ENCODE measurements around the gene KRTAP5-8.
"Not testable (repeated sequence)": the region's sequence is repeated elsewhere in the genome, so short reads cannot be mapped to it uniquely, and the experiment has no call there.

Gene KRTAP5-8

GRCh38 chr11:71518506-71519471 is 19.0 kb upstream of the KRTAP5-8 start:
- DNase-seq = no peak

- DNase-seq = no peak
Measured at GRCh38 chr11:71519546-71519945, 18.3 kb upstream of the KRTAP5-8 start.

DNA sequence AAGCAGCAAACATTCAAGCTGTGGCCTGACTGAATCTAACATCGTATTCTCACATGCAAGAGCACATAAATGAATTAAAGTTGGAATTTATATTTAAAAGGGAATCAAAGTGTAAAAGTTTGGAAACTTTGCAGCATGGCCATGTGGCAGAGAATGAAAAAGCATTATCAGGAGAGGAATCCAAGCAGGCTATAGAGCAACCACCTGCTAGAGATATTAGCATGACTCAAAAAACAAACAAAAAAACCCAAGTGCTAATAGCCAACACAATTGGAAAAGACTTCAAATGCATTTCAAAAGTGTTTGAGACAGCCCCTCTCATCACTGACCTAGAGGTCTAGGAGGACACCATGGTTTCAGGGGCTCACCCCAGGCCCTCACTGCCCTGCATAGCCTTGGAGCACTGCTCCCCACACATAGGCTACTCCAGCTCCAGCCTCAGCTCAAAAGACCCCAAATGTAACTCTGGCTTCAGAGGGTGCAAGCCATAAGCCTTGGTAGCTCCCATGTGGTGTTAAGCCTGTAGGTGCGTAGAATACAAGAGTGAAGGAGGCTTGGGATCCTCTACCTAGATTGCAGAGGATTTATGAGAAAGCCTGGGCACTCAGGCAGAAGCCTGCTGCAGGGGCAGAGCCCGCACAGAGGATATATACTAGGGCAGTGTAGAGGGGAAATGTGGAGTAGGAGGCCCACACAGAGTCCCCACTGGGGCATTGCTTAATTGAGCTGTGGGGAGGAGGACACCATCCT is 12.5 kb upstream of the KRTAP5-8 start:
- no peak for DNase-seq

GRCh38 chr11:71525938-71526495 is 11.8 kb upstream of the KRTAP5-8 start:
- DNase-seq = no peak

DNA sequence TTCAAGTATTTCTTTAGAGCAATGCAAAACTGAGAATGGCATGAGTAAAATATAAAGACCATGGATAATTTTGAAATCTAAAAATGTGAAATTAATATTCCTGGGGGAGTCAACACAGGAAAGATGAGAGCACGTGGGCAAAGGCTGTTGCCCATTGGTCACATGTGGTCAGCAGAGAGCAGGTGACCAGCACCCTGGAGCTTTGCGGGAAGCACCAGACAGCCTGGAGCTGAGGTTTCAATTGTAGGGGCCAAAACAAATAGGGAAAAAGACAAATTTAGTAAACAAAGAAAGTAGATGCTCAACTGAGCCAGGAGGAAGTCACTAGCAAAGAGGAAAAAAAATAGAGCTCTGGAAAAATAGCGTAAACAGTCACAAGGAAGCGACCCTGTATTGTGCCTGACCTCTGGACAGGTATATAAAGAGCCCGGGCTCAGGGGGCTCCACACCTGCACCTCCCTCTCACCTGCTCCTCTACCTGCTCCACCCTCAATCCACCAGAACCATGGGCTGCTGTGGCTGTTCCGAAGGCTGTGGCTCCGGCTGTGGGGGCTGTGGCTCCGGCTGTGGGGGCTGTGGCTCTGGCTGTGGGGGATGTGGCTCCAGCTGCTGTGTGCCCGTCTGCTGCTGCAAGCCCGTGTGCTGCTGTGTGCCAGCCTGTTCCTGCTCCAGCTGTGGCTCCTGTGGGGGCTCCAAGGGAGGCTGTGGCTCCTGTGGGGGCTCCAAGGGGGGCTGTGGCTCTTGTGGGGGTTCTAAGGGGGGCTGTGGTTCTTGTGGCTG is 10.8 kb upstream of the KRTAP5-8 start, which contains the start of gene KRTAP5-7:
Gene KRTAP5-7, plus strand, starts transcription at position 472 of the 780 bp plus-strand sequence. Its CDS starts 34 bp downstream, at position 506.
- DNase-seq = not testable (repeated sequence)

- no peak for DNase-seq
Measured at GRCh38 chr11:71527576-71528210, 10.1 kb upstream of the KRTAP5-8 start.

DNA sequence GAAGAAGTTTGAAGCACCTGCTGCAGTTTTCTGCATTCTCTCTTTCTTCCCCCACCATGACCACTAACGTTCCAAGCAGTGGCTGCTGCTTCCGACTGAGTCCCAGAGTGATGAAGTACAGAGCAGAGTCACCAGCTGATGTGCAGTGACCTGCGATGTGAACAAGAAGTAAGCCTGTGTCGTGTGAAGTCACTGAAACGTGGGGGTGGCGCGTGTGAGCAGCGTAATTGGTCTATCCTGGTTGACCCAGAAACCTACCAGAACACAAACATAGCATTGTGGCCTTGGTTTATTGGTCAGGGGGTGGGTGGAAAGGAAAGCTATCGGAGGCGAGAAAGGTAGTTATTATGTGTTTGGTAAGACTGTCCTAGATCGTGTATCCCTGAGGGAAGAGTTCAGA is 7.2 kb upstream of the KRTAP5-8 start:
- DNase-seq = no peak

DNA sequence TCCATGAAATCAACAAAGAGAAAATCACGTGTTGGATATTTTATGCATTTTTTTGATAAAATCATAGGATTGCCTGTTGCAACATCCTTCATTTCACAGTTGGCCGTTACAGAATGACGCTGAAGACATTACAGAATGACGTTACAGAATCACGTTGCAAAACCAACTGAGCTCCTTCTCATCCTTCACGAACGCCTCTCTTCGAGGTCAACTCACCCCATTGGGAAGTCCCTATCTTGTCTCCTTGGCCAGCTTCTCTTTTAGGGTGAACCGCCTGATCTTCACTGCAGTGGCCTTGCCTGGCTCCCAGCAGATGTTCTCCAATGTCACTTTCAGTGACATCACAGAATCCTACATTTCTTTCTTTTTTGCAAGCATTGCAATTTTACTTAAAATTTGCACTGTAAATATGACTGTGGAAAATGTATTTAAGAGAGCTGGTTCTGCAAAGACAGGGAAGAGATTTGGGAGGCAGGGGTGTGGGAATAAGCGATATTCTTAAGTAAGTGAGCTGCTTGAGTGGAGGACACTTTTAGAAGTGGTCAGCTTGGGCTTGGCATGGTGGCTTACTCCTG is 5.7 kb upstream of the KRTAP5-8 start:
- no peak for DNase-seq

GRCh38 chr11:71534711-71535608 is 2.9 kb upstream of the KRTAP5-8 start:
- DNase-seq = not testable (repeated sequence)

- DNase-seq = no peak
Measured at GRCh38 chr11:71535825-71536224, 2.0 kb upstream of the KRTAP5-8 start.

GRCh38 chr11:71537537-71537936 is 288 bp upstream of the KRTAP5-8 start:
- no peak for DNase-seq

DNA sequence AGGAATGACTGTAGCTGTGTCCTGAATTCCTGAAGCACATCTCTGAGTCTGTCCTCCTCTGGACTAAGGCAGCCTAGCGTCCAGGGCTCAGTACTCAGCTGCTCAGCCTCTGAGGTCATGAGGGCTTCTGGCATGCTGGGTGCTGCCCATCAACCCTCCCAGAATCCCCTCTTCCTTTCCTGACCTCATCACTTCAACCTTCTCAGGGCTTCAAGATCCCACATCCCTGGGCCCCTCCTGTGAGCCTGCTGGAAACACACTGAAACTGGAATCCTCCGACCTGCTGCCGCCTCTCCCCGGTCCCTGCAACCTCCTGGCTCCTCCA is 803 bp downstream of the KRTAP5-8 start:
- DNase-seq = no peak

DNA sequence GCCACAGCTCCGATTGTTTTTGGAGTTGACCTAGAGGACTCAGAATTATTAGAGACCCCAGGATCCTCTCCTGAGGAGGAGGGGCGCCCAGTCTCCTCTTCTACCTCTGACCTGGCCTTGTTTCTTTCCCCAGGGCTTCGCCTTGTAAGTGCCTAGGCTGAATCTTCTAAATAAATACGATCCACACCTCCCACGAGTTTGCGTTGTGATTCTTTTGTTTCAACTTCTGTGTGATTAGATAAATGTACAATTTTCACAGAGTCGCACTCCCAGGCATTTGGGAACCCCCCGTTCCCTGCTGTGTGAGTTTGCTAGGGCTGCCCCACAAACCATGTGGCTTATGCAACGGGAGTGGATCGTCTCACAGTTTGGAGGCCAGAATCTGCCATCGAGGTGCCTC is 1.2 kb downstream of the KRTAP5-8 start:
- DNase-seq = no peak

GRCh38 chr11:71539971-71540370 is 2.1 kb downstream of the KRTAP5-8 start:
- DNase-seq = not testable (repeated sequence)

- not testable (repeated sequence) for DNase-seq
Measured at GRCh38 chr11:71540521-71541304, 2.9 kb downstream of the KRTAP5-8 start.

- DNase-seq = no peak
Measured at GRCh38 chr11:71542382-71542781, 4.6 kb downstream of the KRTAP5-8 start.

DNA sequence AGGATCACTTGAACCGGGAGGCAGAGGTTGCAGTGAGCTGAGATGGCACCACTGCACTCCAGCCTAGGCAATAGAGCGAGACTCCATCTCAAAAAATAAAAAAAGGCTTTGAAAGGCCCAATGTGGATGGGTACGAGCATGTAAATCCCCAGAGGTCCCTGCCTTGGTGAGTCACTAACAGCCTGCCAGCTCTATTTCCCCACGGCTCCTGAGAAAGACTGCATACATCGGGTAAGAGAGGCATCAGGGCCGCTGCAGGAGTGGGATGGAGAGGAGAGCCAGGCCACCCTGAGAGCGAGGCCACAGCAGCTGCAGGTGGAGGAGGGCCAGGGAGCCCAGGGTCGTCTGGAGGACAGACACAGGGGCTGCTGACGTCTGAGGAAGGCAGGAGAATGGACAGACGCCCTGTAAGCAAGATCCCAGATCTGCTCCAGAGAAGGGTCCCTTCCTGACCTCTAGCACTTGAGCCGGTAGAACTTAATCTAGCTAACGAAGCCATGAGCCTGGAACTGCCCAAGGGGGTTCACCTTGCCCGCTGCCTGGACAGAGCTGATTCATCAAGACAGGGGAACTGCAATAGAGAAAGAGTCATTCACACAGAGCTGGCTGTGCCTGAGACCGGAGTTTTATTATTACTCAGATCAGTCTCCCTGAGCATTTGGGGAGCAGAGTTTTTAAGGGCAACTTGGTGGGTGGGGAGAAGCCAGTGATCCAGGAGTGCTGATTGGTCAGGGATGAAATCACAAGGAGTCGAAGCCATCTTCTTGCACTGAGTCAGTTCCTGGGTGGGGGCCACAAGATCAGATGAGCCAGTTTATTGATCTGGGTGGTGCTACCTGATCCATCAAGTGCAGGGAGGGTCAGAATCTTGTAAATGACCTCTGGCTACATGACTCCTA is 5.3 kb downstream of the KRTAP5-8 start:
- DNase-seq = no peak

DNA sequence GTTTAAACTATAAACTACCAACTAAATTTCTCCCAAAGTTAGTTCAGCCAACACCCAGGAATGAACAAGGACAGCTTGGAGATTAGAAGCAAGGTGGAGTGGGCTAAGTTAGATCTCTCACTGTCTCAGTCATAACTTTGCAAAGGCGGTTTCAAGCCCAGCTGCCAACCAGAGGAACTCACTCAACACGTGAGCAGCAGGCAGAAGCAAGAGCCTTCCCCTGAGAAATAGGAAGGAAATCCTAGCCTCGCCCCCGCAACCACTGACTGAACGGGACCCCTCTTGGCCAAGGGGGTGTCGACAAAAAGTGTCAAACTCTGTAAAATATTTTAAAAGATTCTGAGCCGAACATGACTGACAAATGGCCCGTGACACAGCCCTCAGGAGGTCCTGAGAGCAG is 6.0 kb downstream of the KRTAP5-8 start:
- no peak for DNase-seq

All from NCI-H524 treated with DMSO at 0.1 percent for 48 hours (cell line).